Psoas muscle (tissue), 8 donors: ENCODE results near the gene CYSLTR2. TPM values are rescaled to one million over a fixed set of nuclear protein-coding genes. Genes with fewer than 3 reads are reported as not detected.

ENCODE experiments used
- ATAC-seq, 4 donors: fragments of 200-7000 bp; cut with Tn5 transposase; one replicate each; pipeline ENCODE4 v1.9.1; 2020; ENCODE audit warnings: moderate library complexity in 3 of 4, mild to moderate bottlenecking in 2 of 4
- DNase-seq, 2 donors: peaks; one replicate each; pipeline ENCODE4 v3.0.0-alpha.2; 2020
- H3K27ac ChIP-seq: fragments of 200-600 bp; one replicate; pipeline ENCODE4 v1.8.0; 2022
- H3K27me3 ChIP-seq, 3 donors: fragments of 200-600 bp in 1 of 3; one replicate each; pipeline versions ENCODE4 v1.6.1 to v1.8.0; 2013 to 2022; ENCODE audit warnings: low read length in 2 of 3, mild to moderate bottlenecking in 2 of 3, moderate library complexity in 1 of 3; ENCODE audit not compliant: insufficient read depth in 3 of 3
- H3K36me3 ChIP-seq, 2 donors: fragments of 200-600 bp in 1 of 2; one replicate each; pipeline versions ENCODE4 v1.6.1 to v1.8.0; 2013 to 2022; ENCODE audit warnings: low read depth in 1 of 2, mild to moderate bottlenecking in 1 of 2, moderate library complexity in 1 of 2; ENCODE audit not compliant: insufficient read depth in 1 of 2
- H3K4me1 ChIP-seq: fragments of 200-600 bp; one replicate; pipeline ENCODE4 v1.8.0; 2022
- H3K4me3 ChIP-seq: fragments of 200-600 bp; one replicate; pipeline ENCODE4 v1.8.0; 2022; ENCODE audit warnings: mild to moderate bottlenecking
- H3K9me3 ChIP-seq: fragments of 200-600 bp; one replicate; pipeline ENCODE4 v1.8.0; 2022
- CTCF ChIP-seq: fragments of 200-600 bp; IDR thresholded peaks from one replicate; pipeline ENCODE4 v1.8.0; 2022; ENCODE audit warnings: antibody characterized with exemption
- WGBS, 3 donors: extraction: QIAGEN DNeasy Blood & Tissue Kit; methylation state at CpG; one replicate each; pipeline versions ENCODE4 v1.1.6 to v1.1.7; 2013; 5-methylcytosine and 5-hydroxymethylcytosine counted together
- intact Hi-C, 2 donors: fragments of 100-400 bp; cut with DNase I; formaldehyde crosslinking; loops; one replicate each; pipeline versions ENCODE4 v1.11.0 to v1.14.2; 2022
- polyA plus RNA-seq, 3 donors: library from polyadenylated mRNA; stranded (reverse); fragments of 200-250 nt; gene quantifications; one replicate each; pipeline ENCODE4 v1.2.3, GENCODE V29; 2013
- total RNA-seq, 4 donors: library from RNA; stranded (reverse); fragmentation: NEBNext Ultra II Directional in 2 of 4; extraction: Animal tissue kit (Norgen Biotek cat#: 25700) in 2 of 4; gene quantifications; one replicate each; pipeline versions ENCODE4 v1.2.1 to v1.2.4, GENCODE V29; 2021 to 2023
- donor health status: healthy with polysubstance abuse.
- donor health status: DM: no; HTN: no; CAD: no; lungs with moderate emphysema.
- donor health status: Bipolar disorder and iron deficiency.
- donor health status: healthy.
- donor health status: DM: yes; HTN: yes; CAD: no.
- donor health status: DM: no; HTN: no; CAD: no.
- donor health status: DM: no; HTN: no; CAD: no.
- donor health status: DM: yes; HTN: yes; CAD: no.

Gene CYSLTR2
- total and polyA plus RNA-seq, 7 donors = 0.01 to 0.49 (median 0.04) TPM; not detected in 1

GRCh38 chr13:48733739-48734335 lies 80.1 kb downstream of the CYSLTR2 start:
- no peak for TF ChIP-seq CTCF
- no peak for DNase-seq
- intact Hi-C loops = loop anchor here in 1 of 2 donors (10.0 kb wide), 1 partner anchor 139 kb away; no protein-coding TSS in a partner anchor
- Histone ChIP-seq H3K36me3 (no peaks in the 10 kb centered on the region), H3K27ac (no peak overlapping the region), H3K4me3 (no peak overlapping the region), H3K27me3 (no peaks in the 10 kb centered on the region), H3K9me3 (no peaks in the 10 kb centered on the region), H3K4me1 (no peaks in the 10 kb centered on the region)
- no peak for ATAC-seq
- WGBS, 3 donors = 80 to 88% (median 86%) methylated on average over 5 of the region's 5 CpGs

DNA sequence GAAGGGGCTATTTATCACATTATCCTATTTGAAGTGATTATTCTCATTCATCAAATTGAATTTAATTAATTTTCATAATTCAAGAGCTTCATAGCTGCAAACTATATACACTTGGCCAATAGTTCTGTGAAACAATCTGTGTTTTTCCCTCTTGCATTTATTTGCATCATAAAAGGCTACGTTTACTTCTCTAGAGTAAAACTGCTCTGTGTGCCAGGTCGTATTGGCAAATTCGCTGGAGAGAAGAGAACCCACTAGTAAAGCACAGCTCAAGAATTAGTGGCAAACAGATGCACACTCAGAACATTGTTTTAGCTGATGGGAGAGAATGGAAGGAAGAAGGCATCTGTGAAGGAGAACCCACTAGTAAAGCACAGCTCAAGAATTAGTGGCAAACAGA lies 81.8 kb downstream of the CYSLTR2 start:
- 61 to 64% (median 62%) methylated on average over 3 of the region's 3 CpGs for WGBS, 3 donors
- H3K27me3 ChIP-seq = no peaks in the 10 kb centered on the region
- no peak overlapping the region for H3K4me3 ChIP-seq
- ATAC-seq (no peak), DNase-seq (no peak)
- no peaks in the 10 kb centered on the region for H3K36me3 ChIP-seq
- H3K27ac ChIP-seq = no peak overlapping the region
- H3K9me3 ChIP-seq = no peaks in the 10 kb centered on the region
- no peaks in the 10 kb centered on the region for H3K4me1 ChIP-seq
- no peak for TF ChIP-seq CTCF
- intact Hi-C loops = loop anchor here in 1 of 2 donors (10.0 kb wide), 1 partner anchor 141 kb away; no protein-coding TSS in a partner anchor

GRCh38 chr13:48737689-48738088 lies 84.0 kb downstream of the CYSLTR2 start:
- DNase-seq (no peak), ATAC-seq (no peak)
- H3K4me3 ChIP-seq = no peak overlapping the region
- intact Hi-C loops = loop anchor here in 1 of 2 donors (10.0 kb wide), 1 partner anchor 143 kb away; no protein-coding TSS in a partner anchor
- 82 to 92% (median 90%) methylated on average over 1 of the region's 1 CpG for WGBS, 3 donors
- H3K27me3 ChIP-seq = no peaks in the 10 kb centered on the region
- TF ChIP-seq CTCF = no peak
- H3K27ac ChIP-seq = no peak overlapping the region
- no peaks in the 10 kb centered on the region for H3K4me1 ChIP-seq
- H3K36me3 ChIP-seq = no peaks in the 10 kb centered on the region
- H3K9me3 ChIP-seq = no peaks in the 10 kb centered on the region

GRCh38 chr13:48738311-48738710 lies 84.6 kb downstream of the CYSLTR2 start:
- ATAC-seq (no peak), DNase-seq (no peak)
- no peak overlapping the region for H3K4me3 ChIP-seq
- H3K27me3 ChIP-seq = no peaks in the 10 kb centered on the region
- H3K4me1 ChIP-seq = no peaks in the 10 kb centered on the region
- no peaks in the 10 kb centered on the region for H3K36me3 ChIP-seq
- WGBS, 3 donors = 17 to 37% (median 18%) methylated on average over 6 of the region's 6 CpGs
- H3K27ac ChIP-seq = no peak overlapping the region
- intact Hi-C loops = loop anchor here in 1 of 2 donors (10.0 kb wide), 1 partner anchor 144 kb away; no protein-coding TSS in a partner anchor
- TF ChIP-seq CTCF = no peak
- H3K9me3 ChIP-seq = no peaks in the 10 kb centered on the region
